HEK293 (cell line): ENCODE measurements around the gene HOATZ.

Source experiments
- CTCF ChIP-seq: fragments of 450-650 bp; formaldehyde crosslinking; IDR thresholded peaks from 2 replicates; pipeline ENCODE4 v1.5.1; 2016; ENCODE audit warnings: missing biosample characterization, missing genetic modification characterization
- INSM2 ChIP-seq: fragments of 450-650 bp; formaldehyde crosslinking; IDR thresholded peaks from 2 replicates; pipeline ENCODE4 v1.5.1; 2016; ENCODE audit warnings: missing biosample characterization, missing genetic modification characterization
- REST ChIP-seq: fragments of 450-650 bp; formaldehyde crosslinking; IDR thresholded peaks from 2 replicates; pipeline ENCODE4 v1.5.1; 2016; ENCODE audit warnings: missing biosample characterization, missing genetic modification characterization
- ZNF155 ChIP-seq: fragments of 450-650 bp; formaldehyde crosslinking; IDR thresholded peaks from 2 replicates; pipeline ENCODE4 v1.5.1; 2016; ENCODE audit warnings: missing biosample characterization, missing genetic modification characterization
- ZNF292 ChIP-seq: fragments of 450-650 bp; formaldehyde crosslinking; IDR thresholded peaks from 2 replicates; pipeline ENCODE4 v1.5.1; 2016; ENCODE audit warnings: low read depth, missing biosample characterization, missing genetic modification characterization, borderline replicate concordance
- ZNF561 ChIP-seq: fragments of 450-650 bp; IDR thresholded peaks from 2 replicates; pipeline ENCODE4 v1.5.1; 2018; ENCODE audit warnings: missing biosample characterization, missing genetic modification characterization, borderline replicate concordance
- ZNF654 ChIP-seq: fragments of 450-650 bp; formaldehyde crosslinking; IDR thresholded peaks from 2 replicates; pipeline ENCODE4 v1.5.1; 2016; ENCODE audit warnings: low read depth, missing biosample characterization, missing genetic modification characterization
- ZNF76 ChIP-seq: fragments of 450-650 bp; formaldehyde crosslinking; IDR thresholded peaks from 2 replicates; pipeline ENCODE4; 2016; ENCODE audit warnings: low read depth, missing biosample characterization, missing genetic modification characterization, borderline replicate concordance

- TF ChIP-seq ZNF76 (no peak), REST (tag by site-specific recombination) (no peak), ZNF292 (no peak), CTCF (no peak), INSM2 (no peak), ZNF155 (tag by site-specific recombination) (no peak), ZNF654 (tag by site-specific recombination) (no peak), ZNF561 (tag by site-specific recombination) (no peak)
Observed at GRCh38 chr11:111531136-111531535, 16.6 kb downstream of the HOATZ start.
